Posterior cingulate gyrus (tissue), 11 donors: Measurements from ENCODE around the gene TXLNA.
"Not testable (repeated sequence)": the region's sequence is repeated elsewhere in the genome, so short reads cannot be mapped to it uniquely, and the experiment has no call there.

Source experiments
- DNase-seq, 10 donors: peaks; one replicate each; pipeline versions ENCODE4 v3.0.0 to v3.0.0-alpha.2; 2020 to 2021; ENCODE audit warnings: mixed read lengths in 3 of 10
- intact Hi-C: fragments of 100-400 bp; cut with DNase I; formaldehyde crosslinking; loops from one replicate; pipeline ENCODE4 v1.15.1; 2023

TXLNA gene

GRCh38 chr1:32179443-32180185 lies at the start of gene TXLNA:
TSS of gene TXLNA (plus strand) at chr1:32179675. CDS start at chr1:32180346, 671 bp downstream.
- peak; percentile 92 to 99 (median 94) for DNase-seq
- intact Hi-C loops: loop anchor here (10.0 kb wide), 1 partner anchor 65 kb away; no protein-coding TSS in a partner anchor

DNA sequence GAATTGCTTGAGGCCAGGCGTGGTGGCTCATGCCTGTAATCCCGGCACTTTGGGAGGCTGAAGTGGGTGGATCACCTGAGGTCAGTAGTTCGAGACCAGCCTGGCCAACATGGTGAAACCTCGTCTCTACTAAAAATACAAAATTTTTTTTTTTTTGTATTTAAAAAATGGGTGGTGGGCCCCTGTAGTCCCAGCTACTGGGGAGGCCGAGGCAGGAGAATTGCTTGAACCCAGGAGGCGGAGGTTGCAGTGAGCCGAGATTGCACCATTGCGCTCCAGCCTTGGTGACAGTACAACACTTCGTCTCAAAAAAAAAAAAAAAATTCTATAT lies 45.6 kb upstream of the TXLNA start:
- intact Hi-C loops, DNase-seq: not testable (repeated sequence)

DNA sequence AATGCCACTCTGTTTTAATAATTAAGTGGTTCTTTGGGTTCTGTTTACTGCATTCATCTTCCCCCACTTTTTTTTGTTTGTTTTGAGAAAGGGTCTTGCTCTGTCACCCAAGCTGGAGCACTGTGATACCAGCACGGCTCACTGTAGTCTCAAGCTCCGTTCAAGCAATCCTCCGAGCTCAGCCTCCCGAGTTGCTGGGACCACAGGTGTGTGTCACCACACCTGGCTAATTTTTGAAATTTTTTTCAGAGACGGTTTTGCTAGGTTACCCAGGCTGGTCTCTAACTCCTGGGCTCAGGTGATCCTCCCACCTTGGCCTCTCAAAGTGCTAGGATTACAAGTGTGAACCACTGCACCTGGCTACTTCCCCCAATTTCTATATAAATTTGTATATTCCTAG lies 42.4 kb upstream of the TXLNA start:
- DNase-seq: no peak
- intact Hi-C loops: no loop called here

DNA sequence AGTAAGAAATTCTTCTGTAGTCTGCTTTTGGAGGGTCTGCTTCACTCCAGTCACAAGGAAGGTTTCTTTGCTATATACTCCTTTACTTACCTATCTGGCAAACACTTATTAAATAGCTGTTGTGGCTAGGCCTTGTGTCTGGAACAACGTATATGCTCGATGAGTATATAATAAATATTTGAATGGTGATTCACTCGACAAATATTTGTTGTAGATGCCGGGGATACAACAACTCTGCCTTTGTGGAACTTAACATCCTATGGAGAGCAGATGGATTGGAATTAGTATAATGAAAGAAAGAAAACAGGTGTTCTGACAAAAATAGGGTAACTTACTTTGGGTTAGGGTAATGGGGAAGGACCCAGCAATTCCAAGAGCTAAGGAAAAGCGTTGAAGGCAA lies 40.5 kb upstream of the TXLNA start:
- no peak for DNase-seq
- intact Hi-C loops: no loop called here

GRCh38 chr1:32142446-32143301 lies 36.8 kb upstream of the TXLNA start:
- peak in 1 of 10 donors; percentile 13 for DNase-seq
- intact Hi-C loops: no loop called here

DNA sequence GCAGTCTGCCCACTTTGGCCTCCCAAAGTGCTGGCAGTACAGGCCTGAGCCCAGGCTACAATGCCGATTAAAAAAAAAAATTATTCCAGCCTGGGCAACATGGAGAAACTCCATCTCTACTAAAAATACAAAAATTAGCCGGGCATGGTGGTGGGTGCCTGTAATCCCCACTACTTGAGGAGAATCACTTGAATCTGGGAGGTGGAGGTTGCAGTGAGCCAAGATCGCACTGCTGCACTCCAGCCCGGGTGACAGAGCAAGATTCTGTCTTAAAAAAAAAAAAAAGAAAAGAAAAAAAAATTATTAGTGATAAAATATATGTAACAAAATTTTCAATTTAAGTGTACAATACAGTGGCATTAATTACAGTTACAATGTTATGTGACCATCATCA lies 36.2 kb upstream of the TXLNA start:
- DNase-seq, intact Hi-C loops: not testable (repeated sequence)

DNA sequence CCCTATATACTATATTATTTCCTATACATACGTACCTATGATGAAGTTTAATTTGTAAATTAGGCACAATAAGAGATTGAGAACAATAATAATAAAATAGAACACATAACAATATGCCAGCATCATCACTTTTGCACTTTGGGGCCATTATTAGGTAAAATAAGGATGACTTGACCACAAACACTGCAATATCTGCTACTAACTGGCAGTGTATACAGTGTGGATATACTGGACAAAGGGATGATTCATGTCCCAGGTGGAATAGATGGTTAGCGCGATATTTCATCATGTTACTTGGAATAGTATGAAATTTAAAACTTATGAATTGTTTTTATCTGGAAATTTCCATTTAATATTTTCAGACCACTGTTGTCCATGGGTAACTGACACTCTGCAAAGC lies 35.4 kb upstream of the TXLNA start:
- no peak for DNase-seq
- intact Hi-C loops: no loop called here

- intact Hi-C loops, DNase-seq: not testable (repeated sequence)
Observed at GRCh38 chr1:32147799-32148198, 31.7 kb upstream of the TXLNA start.

DNA sequence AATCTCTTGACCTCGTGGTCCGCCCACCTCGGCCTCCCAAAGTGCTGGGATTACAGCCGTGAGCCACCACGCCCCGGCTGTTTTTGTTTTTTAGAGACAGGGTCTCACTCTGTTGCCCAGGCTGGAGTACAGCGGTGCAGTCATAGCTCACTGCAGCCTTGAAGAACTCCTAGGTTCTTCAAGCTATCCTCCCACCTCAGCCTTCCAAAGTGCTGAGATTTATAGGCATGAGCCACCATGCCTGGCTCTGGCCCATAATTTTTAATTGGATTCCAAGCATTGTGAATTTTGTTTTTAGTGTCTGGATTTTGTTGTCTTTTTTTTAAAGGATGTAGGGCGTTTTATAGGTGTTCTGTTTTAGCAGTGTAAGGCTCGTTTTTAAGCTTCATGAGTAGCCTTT lies 28.6 kb upstream of the TXLNA start:
- intact Hi-C loops: no loop called here
- no peak for DNase-seq

DNA sequence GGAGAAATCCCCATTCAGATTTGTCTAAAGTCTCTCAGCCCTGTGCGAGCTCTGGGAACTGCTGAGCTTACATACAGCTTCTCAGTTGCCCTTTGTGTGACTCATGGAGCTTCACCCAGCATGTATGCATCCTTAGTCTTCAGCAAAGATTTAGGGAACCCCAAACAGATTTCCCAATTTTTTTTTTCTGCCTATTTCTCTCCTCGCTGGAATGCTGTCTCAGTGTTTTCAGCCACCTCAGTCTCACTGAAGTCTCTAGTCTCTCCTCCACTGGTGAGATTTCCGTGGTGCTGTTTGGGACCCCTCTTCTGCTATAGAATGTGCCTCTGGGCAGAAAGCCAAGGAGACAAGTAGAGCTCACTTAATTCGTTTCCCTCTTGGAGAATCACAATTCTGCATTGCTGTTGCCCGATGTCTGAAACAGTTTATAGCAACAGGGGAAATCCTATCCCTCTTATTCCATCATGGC lies 28.1 kb upstream of the TXLNA start:
- DNase-seq: no peak
- intact Hi-C loops: no loop called here

GRCh38 chr1:32159189-32159588 lies 20.3 kb upstream of the TXLNA start:
- intact Hi-C loops: no loop called here
- no peak for DNase-seq

GRCh38 chr1:32163405-32163804 lies 16.1 kb upstream of the TXLNA start:
- no peak for DNase-seq
- intact Hi-C loops: no loop called here

DNA sequence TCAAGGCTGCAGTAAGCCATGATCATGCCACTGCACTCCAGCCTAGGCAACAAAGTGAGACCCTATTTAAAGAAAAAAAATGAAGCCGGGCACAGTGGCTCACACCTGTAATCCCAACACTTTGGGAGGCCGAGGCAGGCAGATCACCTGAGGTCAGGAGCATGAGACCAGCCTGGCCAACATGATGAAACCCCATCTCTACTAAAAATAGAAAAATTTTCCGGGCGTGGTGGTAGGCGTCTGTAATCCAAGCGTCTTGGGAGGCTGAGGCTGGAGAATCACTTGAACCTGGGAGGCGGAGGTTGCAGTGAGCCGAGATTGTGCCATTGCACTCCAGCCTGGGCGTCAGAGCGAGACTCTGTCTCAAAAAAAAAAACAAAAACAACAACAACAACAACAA lies 13.8 kb upstream of the TXLNA start:
- intact Hi-C loops, DNase-seq: not testable (repeated sequence)

- intact Hi-C loops: loop anchor here (10.0 kb wide), 1 partner anchor 56 kb away; no protein-coding TSS in a partner anchor
- no peak for DNase-seq
Observed at GRCh38 chr1:32170991-32171390, 8.5 kb upstream of the TXLNA start.

- intact Hi-C loops: loop anchor here (10.0 kb wide), 1 partner anchor 58 kb away; no protein-coding TSS in a partner anchor
- no peak for DNase-seq
Observed at GRCh38 chr1:32172621-32173245, 6.7 kb upstream of the TXLNA start.

DNA sequence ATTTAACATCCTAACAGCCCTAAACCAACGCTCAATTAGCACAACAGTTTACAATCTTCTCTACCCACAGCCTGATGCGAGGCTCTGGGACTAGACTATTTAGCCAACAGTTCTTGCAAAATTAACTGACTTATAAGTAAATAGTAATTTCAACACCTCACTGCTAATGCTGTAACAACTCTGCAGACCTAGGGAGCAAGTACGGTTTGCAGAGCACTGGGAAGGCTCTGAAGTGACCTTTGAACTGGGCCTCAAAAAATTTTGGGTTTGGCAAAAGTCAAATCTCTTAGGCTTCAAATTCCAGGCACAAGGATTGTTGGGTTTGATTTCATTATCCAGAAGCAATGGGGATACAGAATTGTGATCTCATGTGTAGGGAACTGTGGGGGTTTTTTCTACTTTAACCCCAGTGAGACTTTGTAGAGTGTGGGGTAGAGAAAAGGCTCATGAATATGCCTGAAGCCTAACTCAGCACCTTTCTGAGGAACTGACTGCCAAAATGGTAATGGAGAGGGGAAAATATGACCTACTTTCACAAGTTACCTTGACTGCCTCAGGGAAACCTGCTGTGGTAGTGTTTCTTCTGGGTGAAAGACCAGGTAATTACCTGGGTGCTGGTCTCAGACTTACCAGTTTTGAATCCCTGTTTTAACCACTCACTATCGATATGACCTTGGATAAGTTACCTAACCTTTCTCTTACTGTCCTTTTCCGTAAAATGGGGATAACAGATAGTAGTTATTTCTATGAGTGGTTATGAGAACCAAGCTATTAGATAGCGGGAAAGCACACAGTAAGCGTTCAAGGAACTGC lies 889 bp upstream of the TXLNA start:
- intact Hi-C loops: loop anchor here (10.0 kb wide), 1 partner anchor 64 kb away; no protein-coding TSS in a partner anchor
- no peak for DNase-seq

- no peak for DNase-seq
- intact Hi-C loops: loop anchor here (10.0 kb wide), 1 partner anchor 64 kb away; no protein-coding TSS in a partner anchor
Observed at GRCh38 chr1:32179193-32179442, 357 bp upstream of the TXLNA start.

DNA sequence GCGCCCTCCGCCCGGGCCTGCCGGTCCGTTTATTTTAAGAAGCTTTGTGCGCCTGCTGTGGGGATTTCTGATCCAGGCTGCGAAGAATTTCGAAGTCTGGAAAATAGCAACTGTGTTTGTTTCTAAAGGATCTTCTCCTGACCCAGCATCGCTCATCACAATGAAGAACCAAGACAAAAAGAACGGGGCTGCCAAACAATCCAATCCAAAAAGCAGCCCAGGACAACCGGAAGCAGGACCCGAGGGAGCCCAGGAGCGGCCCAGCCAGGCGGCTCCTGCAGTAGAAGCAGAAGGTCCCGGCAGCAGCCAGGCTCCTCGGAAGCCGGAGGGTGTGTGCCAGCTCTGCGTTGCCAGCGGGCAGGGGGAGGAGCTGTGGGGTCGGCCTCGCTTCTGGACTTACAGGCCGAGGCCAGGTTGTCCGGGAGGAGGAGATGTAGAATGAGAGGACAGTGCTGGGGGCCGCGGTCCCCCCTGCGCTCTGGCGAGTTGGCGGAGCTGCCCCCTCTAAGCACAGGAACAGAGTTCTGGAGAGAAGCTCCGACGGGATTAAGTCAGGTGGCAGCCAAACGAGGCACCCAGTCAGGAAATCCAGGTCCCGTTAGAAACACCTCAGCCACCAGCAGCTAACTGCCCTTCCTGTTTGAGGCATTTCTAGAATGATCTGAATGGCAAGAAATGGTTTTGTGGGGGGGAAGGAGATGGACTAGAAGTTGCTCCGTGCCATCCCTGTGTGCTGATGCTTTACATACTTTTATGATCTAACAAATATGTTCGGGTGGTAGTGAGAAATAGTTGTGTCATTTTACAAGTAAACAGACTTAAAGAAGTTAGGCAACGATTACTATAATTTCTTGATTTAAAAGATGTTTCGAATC lies 948 bp downstream of the TXLNA start:
- intact Hi-C loops: no loop called here
- DNase-seq: peak in 5 of 10 donors; percentile 26 to 90 (median 80)

GRCh38 chr1:32181065-32181464 lies 1.6 kb downstream of the TXLNA start:
- intact Hi-C loops: no loop called here
- peak in 1 of 10 donors; percentile 65 for DNase-seq
